SIG-M5 (cell line): ENCODE data around the gene TM9SF2.
"Not testable (repeated sequence)": the region's sequence is repeated elsewhere in the genome, so short reads cannot be mapped to it uniquely, and the experiment has no call there.

Experiments used
- DNase-seq: peaks from one replicate; lab custom pipeline; 2025; lab: John Stamatoyannopoulos, UW

Gene TM9SF2

GRCh38 chr13:99501184-99501847, at the start of gene TM9SF2:
TM9SF2 (plus strand) TSS chr13:99501472; CDS start chr13:99501607, 135 bp downstream.
- DNase-seq, result peak; percentile 95

GRCh38 chr13:99454518-99455183, 46.6 kb upstream of the TM9SF2 start:
- no peak for DNase-seq

GRCh38 chr13:99459099-99459850, 42.0 kb upstream of the TM9SF2 start:
- DNase-seq, result no peak

GRCh38 chr13:99460802-99461201, 40.5 kb upstream of the TM9SF2 start:
- DNase-seq, result not testable (repeated sequence)

- DNase-seq, result no peak
Measured at GRCh38 chr13:99463646-99464397, 37.5 kb upstream of the TM9SF2 start.

- no peak for DNase-seq
Measured at GRCh38 chr13:99464441-99464949, 36.8 kb upstream of the TM9SF2 start.

GRCh38 chr13:99465454-99465853, 35.8 kb upstream of the TM9SF2 start:
- DNase-seq, result no peak

- DNase-seq, result no peak
Measured at GRCh38 chr13:99467764-99468163, 33.5 kb upstream of the TM9SF2 start.

GRCh38 chr13:99469041-99469440, 32.2 kb upstream of the TM9SF2 start:
- peak; percentile 29 for DNase-seq

GRCh38 chr13:99470027-99470426, 31.2 kb upstream of the TM9SF2 start:
- no peak for DNase-seq

GRCh38 chr13:99471221-99472121, 29.8 kb upstream of the TM9SF2 start:
- no peak for DNase-seq

- no peak for DNase-seq
Measured at GRCh38 chr13:99472122-99472440, 29.2 kb upstream of the TM9SF2 start.

- no peak for DNase-seq
Measured at GRCh38 chr13:99473515-99473914, 27.8 kb upstream of the TM9SF2 start.

GRCh38 chr13:99476648-99477047, 24.6 kb upstream of the TM9SF2 start:
- DNase-seq, result no peak

- no peak for DNase-seq
Measured at GRCh38 chr13:99477493-99477892, 23.8 kb upstream of the TM9SF2 start.

- DNase-seq, result no peak
Measured at GRCh38 chr13:99481366-99481765, 19.9 kb upstream of the TM9SF2 start.

- DNase-seq, result peak; percentile 98
Measured at GRCh38 chr13:99484473-99484872, 16.8 kb upstream of the TM9SF2 start.

GRCh38 chr13:99486996-99487395, 14.3 kb upstream of the TM9SF2 start:
- no peak for DNase-seq

- DNase-seq, result no peak
Measured at GRCh38 chr13:99489028-99489427, 12.2 kb upstream of the TM9SF2 start.

- not testable (repeated sequence) for DNase-seq
Measured at GRCh38 chr13:99491750-99492149, 9.5 kb upstream of the TM9SF2 start.
